NOMO-1 treated with dmso at 0.1 percent for 144 hours (cell line): Measurements from ENCODE around the gene MFSD6.

ENCODE experiments used
- DNase-seq: peaks from one replicate; lab custom pipeline; 2025; ENCODE audit not compliant: unreplicated experiment; lab: John Stamatoyannopoulos, UW

MFSD6 gene

GRCh38 chr2:190527214-190527613, 119.1 kb downstream of the MFSD6 start:
- no peak for DNase-seq

DNA sequence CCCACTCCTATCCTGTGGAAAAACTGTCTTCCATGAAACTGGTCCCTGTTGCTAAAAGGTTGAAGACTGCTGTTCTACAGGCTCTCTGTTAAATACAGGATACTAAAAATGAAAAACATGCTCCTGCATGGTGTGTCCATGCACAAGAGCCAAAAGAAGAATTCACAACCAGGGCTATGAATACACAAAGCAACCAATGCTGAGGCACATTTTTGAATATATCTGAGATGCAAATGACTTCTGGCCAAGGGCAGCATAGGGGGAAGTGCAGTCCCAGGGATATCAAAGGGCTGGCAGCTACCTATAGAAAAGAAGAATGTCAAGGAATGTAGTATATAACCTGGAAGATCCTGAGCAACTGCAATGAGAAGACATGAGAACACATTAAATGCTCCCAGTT, 119.8 kb downstream of the MFSD6 start:
- no peak for DNase-seq

GRCh38 chr2:190528521-190529001, 120.4 kb downstream of the MFSD6 start:
- peak; percentile 68 for DNase-seq

- DNase-seq, result no peak
Observed at GRCh38 chr2:190529486-190530247, 121.5 kb downstream of the MFSD6 start.

- DNase-seq, result no peak
Observed at GRCh38 chr2:190530248-190530900, 122.2 kb downstream of the MFSD6 start.

DNA sequence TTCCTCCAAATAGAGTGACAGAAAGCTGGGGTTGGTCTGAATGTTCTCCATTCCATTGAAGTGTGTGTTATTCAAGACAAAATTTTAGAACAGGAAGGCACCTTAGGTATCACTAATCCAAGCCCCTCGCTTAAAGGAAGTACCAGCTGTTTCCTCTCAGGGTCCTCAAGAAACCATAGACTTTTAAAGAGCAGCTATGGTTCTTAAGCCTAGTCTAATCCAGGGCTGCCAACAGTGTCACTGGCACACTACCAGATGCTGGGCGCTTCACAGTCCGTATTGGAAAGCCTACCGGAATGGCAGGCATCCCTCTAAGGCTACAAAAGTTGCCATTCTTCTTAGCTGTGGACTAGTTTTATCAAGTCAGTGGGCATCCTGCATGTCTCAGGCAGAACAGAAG, 124.4 kb downstream of the MFSD6 start:
- DNase-seq, result no peak

DNA sequence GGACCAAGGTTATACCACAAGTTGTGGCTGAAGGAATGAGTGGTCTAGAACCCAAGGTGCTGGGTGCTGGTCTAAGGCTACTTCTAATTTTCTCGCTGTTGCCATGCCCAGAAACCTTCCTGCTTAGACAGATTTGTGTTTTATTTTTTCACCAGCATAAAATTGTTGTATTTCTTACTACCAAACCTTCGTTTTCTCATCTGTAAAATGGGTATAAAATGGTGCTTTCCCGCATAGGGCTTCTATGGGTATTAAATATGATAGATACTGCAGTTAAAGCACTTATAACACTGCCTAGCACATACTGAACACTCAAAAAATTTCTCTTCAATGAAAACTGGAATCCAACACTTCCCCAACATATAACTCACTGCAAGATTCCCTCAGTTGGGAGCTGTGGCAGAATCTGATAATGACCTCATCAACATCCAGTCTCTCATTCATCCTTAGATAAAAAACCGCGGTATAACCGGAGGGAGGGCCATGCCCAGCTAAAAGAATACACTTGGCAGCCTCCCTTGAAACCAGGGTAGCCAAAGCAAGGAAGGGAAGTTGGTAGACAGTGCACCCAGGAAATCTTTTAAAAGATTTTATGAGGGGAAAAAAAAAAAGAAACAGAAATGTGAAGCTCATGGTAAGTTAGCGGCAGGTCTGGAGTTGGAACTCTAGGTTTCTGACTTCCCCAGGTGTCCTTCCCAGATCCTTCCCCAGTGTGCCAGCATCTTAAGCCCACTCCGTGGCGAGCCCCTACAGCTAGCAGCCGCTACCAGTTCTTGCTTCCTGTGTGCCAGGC, 125.2 kb downstream of the MFSD6 start:
- DNase-seq, result no peak

DNA sequence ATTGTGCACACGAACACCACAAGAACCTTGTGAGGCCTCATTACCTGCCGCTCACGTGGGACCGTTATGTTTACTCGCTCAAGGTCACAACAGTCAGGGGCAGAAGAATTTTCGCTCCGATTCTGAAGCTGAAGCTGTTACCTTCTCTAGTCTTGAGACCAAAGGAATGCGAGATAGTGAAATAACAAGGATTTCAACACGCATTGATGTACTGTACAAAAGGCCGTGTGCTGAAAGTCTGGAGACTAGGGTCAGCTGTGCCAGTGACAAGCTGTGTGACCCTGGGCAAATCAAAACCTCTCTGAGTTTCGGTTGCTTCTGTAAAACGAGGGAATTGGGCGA, 125.8 kb downstream of the MFSD6 start:
- no peak for DNase-seq

GRCh38 chr2:190534310-190535120, 126.4 kb downstream of the MFSD6 start, which contains the start of gene NEMP2:
Gene NEMP2, minus strand, starts transcription at chr2:190534722. Its CDS starts 67 bp downstream, at chr2:190534655.
- DNase-seq, result peak; percentile 73

- no peak for DNase-seq
Observed at GRCh38 chr2:190535121-190535439, 126.9 kb downstream of the MFSD6 start.

DNA sequence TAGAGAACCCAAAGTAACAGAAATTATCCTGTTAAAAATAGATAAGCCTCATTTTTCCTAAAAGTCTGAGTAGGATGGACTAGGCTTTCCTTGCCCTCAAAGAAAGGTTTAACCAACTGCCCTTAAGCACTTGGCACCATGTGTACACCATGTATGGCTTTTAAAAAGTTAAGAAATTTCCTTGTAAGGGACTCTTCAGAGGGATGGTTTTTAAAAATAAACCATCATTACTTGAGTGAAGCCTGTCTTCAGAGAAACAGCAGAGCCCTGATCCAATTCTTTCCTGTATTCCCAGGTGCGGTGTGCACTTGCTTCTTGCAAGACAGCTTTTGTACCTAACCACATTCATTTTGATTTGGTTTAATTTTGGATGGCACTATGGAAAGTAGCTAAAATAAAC, 127.4 kb downstream of the MFSD6 start:
- no peak for DNase-seq

- DNase-seq, result no peak
Observed at GRCh38 chr2:190537765-190538164, 129.6 kb downstream of the MFSD6 start.

- DNase-seq, result no peak
Observed at GRCh38 chr2:190538201-190538600, 130.0 kb downstream of the MFSD6 start.

GRCh38 chr2:190540048-190540447, 131.9 kb downstream of the MFSD6 start:
- DNase-seq, result no peak

GRCh38 chr2:190545093-190545492, 136.9 kb downstream of the MFSD6 start:
- no peak for DNase-seq

DNA sequence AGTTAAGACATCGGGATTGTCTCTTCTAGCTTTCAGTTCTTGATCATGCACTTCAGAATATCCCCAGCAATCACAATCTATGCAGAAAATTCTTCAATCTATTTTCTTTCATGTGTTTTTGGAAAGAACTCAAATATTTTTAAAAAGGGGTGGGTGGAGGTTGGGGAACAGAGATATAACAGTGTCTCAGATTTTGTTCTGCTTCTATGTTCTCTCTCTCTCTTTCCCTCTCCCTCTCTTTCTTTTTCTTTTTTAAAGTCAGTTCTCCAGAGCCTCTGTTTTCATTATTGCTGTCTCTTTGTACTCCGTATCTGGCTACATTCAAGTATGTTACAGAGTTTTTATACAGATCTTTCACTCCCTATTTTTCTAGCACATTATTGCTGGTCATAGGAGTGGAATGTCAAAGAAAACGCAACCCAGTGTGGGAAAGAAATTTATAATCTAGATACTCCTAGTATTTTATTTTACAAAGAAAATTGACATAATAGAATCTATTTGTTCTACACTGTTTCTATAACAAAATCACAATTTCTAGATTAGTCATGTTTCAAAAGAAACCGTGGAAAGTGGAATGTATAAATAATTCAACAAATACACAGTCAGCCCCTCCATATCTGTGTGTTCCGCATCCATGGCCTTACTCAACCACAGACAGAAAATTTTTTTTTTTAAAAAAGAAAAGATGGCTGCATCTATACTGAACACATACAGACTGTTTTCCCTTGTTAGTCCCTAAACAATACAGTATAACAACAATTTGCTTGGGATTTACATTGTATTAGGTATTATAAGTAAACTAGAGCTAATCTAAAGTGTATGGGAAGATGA, 137.6 kb downstream of the MFSD6 start:
- DNase-seq, result no peak

DNA sequence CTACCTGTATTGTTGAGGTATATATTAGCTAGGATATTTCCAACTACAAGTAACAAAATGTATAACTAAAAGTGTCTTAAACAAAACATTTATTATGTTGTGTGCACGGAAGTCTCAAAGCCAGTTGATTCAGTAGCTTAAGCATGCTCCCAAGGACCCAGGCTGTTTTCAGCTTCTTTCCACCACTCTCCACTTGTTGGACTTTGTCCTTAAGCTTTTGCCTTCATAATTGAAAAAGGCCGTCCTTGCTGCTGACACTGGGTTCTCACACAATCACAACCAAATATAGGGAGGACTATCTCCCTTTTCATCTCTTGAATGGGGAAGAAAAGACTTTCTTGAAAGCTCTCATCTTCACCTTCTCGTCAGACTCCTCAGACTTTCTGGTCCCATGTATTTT, 138.6 kb downstream of the MFSD6 start:
- DNase-seq, result no peak

- DNase-seq, result no peak
Observed at GRCh38 chr2:190547886-190548285, 139.7 kb downstream of the MFSD6 start.

- no peak for DNase-seq
Observed at GRCh38 chr2:190550137-190550536, 142.0 kb downstream of the MFSD6 start.
